Peyer's patch (tissue), 4 donors: ENCODE data around the gene TPGS1. TPM values are rescaled to one million over a fixed set of nuclear protein-coding genes. Genes with fewer than 3 reads are reported as not detected.

Source experiments
- DNase-seq, 3 donors: peaks; one replicate each; pipeline ENCODE4 v3.0.0-alpha.2; 2017 to 2019
- H3K27ac ChIP-seq, 4 donors: fragments of 200-600 bp; sonication (generic); one replicate each; pipeline ENCODE4 v1.5.1; 2016 to 2019
- H3K27me3 ChIP-seq, 2 donors: fragments of 200-600 bp; sonication (generic); one replicate each; pipeline ENCODE4 v1.5.1; 2019
- H3K36me3 ChIP-seq, 3 donors: fragments of 200-600 bp; sonication (generic); one replicate each; pipeline ENCODE4 v1.5.1; 2016 to 2019
- H3K4me1 ChIP-seq, 4 donors: fragments of 200-600 bp; sonication (generic); one replicate each; pipeline ENCODE4 v1.5.1; 2016 to 2019
- H3K4me3 ChIP-seq, 4 donors: fragments of 200-600 bp; sonication (generic); 1 replicate in 3 of 4; 2 replicates in 1 of 4; pipeline ENCODE4 v1.5.1; 2016 to 2019; ENCODE audit warnings: mild to moderate bottlenecking in 1 of 4
- H3K9me3 ChIP-seq, 4 donors: fragments of 200-600 bp; sonication (generic); one replicate each; pipeline ENCODE4 v1.5.1; 2016 to 2019; ENCODE audit warnings: mild to moderate bottlenecking in 1 of 4
- CTCF ChIP-seq, 6 experiments: fragments of 450-650 bp in 4 of 6; fragments of 200-600 bp in 2 of 6; sonication (generic) in 1 of 6; IDR thresholded peaks; one replicate each; pipeline ENCODE4 v1.5.1; 2017 to 2019; ENCODE audit warnings: antibody characterized with exemption in 6 of 6, mild to moderate bottlenecking in 3 of 6, moderate library complexity in 1 of 6
- POLR2A ChIP-seq, 2 donors: fragments of 450-650 bp; IDR thresholded peaks; one replicate each; pipeline ENCODE4 v1.5.1; 2017; ENCODE audit warnings: antibody characterized with exemption in 2 of 2, mild to moderate bottlenecking in 2 of 2, moderate library complexity in 2 of 2
- total RNA-seq, 4 donors: library from RNA; depleted of rRNA; stranded (reverse); fragments of >200 nt; gene quantifications; one replicate each; pipeline ENCODE4 v1.1.0, GENCODE V29; 2016

TPGS1 gene
- total RNA-seq, 4 donors from 2014 or later, result 11.6 to 35.7 (median 24.2) TPM

- Histone ChIP-seq H3K4me3 (no peak overlapping the region), H3K36me3 (no peaks in the 10 kb centered on the region), H3K27ac (peak overlapping the region in 2 of 4 donors; percentile 46 to 49), H3K4me1 (peaks cover 0 to 19% (median 0%) of the 10 kb centered on the region in 4 donors), H3K9me3 (no peaks in the 10 kb centered on the region), H3K27me3 (no peaks in the 10 kb centered on the region)
- TF ChIP-seq POLR2A (IDR thresholded peaks at IDR 0.05) (no peak), CTCF (IDR thresholded peaks at IDR 0.05) (no peak)
- no peak for DNase-seq
Measured at GRCh38 chr19:558770-559439, 51.6 kb downstream of the TPGS1 start.

- no peaks in the 10 kb centered on the region for H3K36me3 ChIP-seq
- H3K4me3 ChIP-seq, result no peak overlapping the region
- H3K9me3 ChIP-seq, result no peaks in the 10 kb centered on the region
- TF ChIP-seq CTCF (IDR thresholded peaks at IDR 0.05) (no peak), POLR2A (IDR thresholded peaks at IDR 0.05) (no peak)
- peaks cover 0 to 19% (median 0%) of the 10 kb centered on the region in 4 donors for H3K4me1 ChIP-seq
- no peak for DNase-seq
- no peak overlapping the region for H3K27ac ChIP-seq
- no peaks in the 10 kb centered on the region for H3K27me3 ChIP-seq
Measured at GRCh38 chr19:560121-560520, 52.8 kb downstream of the TPGS1 start.

- no peak overlapping the region for H3K4me3 ChIP-seq
- no peaks in the 10 kb centered on the region for H3K9me3 ChIP-seq
- no peaks in the 10 kb centered on the region for H3K36me3 ChIP-seq
- peaks cover 0 to 7% (median 0%) of the 10 kb centered on the region in 4 donors for H3K4me1 ChIP-seq
- TF ChIP-seq POLR2A (IDR thresholded peaks at IDR 0.05) (no peak), CTCF (IDR thresholded peaks at IDR 0.05) (no peak)
- H3K27ac ChIP-seq, result peak overlapping the region in 1 of 4 donors; percentile 39
- no peak for DNase-seq
- H3K27me3 ChIP-seq, result no peaks in the 10 kb centered on the region
Measured at GRCh38 chr19:566403-566802, 59.1 kb downstream of the TPGS1 start.

- peaks cover 0 to 10% (median 0%) of the 10 kb centered on the region in 4 donors for H3K4me1 ChIP-seq
- no peaks in the 10 kb centered on the region for H3K36me3 ChIP-seq
- TF ChIP-seq CTCF (IDR thresholded peaks at IDR 0.05) (no peak), POLR2A (IDR thresholded peaks at IDR 0.05) (no peak)
- H3K4me3 ChIP-seq, result no peak overlapping the region
- peak overlapping the region in 1 of 4 donors; percentile 39 for H3K27ac ChIP-seq
- no peaks in the 10 kb centered on the region for H3K27me3 ChIP-seq
- H3K9me3 ChIP-seq, result no peaks in the 10 kb centered on the region
- no peak for DNase-seq
Measured at GRCh38 chr19:566844-567243, 59.5 kb downstream of the TPGS1 start.

- no peaks in the 10 kb centered on the region for H3K36me3 ChIP-seq
- DNase-seq, result no peak
- no peaks in the 10 kb centered on the region for H3K27me3 ChIP-seq
- peaks cover 0 to 10% (median 0%) of the 10 kb centered on the region in 4 donors for H3K4me1 ChIP-seq
- no peaks in the 10 kb centered on the region for H3K9me3 ChIP-seq
- TF ChIP-seq CTCF (IDR thresholded peaks at IDR 0.05) (no peak), POLR2A (IDR thresholded peaks at IDR 0.05) (no peak)
- H3K4me3 ChIP-seq, result no peak overlapping the region
- no peak overlapping the region for H3K27ac ChIP-seq
Measured at GRCh38 chr19:567296-567900, 60.1 kb downstream of the TPGS1 start.

Other genes with a start within 250 kb of the TPGS1 start
- gene PLPP2, start 216.1 kb upstream of the TPGS1 start, total RNA-seq, result 100 to 1,000 TPM in 3 of 4 donors, 10 to 100 TPM in 1; 42.1 to 260 (median 188) TPM
- gene MIER2, start 162.7 kb upstream of the TPGS1 start, total RNA-seq, result 10 to 100 TPM in 3 of 4 donors, 1 to 10 TPM in 1; 6.0 to 27.3 (median 20.9) TPM
- under 1 TPM in 2 of 4 donors, not detected in 2; 0.47 to 0.80 TPM for gene C2CD4C, start 98.3 kb upstream of the TPGS1 start, total RNA-seq
- gene SHC2, start 46.5 kb upstream of the TPGS1 start, total RNA-seq, result 10 to 100 TPM in 3 of 4 donors, 1 to 10 TPM in 1; 9.5 to 33.0 (median 18.3) TPM
- gene MADCAM1, start 11.0 kb upstream of the TPGS1 start, total RNA-seq, result 10 to 100 TPM in 1 of 4 donors, 1 to 10 TPM in 3; 1.4 to 25.6 (median 5.1) TPM
- gene CDC34, start 24.3 kb downstream of the TPGS1 start, total RNA-seq, result 10 to 100 TPM; 65.6 to 91.1 (median 75.2) TPM
- 1 to 10 TPM in 2 of 4 donors, not detected in 2; 2.8 to 4.0 TPM for gene GZMM, start 36.6 kb downstream of the TPGS1 start, total RNA-seq
- gene BSG, start 65.1 kb downstream of the TPGS1 start, total RNA-seq, result 100 to 1,000 TPM; 149 to 501 (median 469) TPM
- gene HCN2, start 82.4 kb downstream of the TPGS1 start, total RNA-seq, result not detected
- 100 to 1,000 TPM in 1 of 4 donors, 10 to 100 TPM in 3; 33.8 to 119 (median 70.5) TPM for gene POLRMT, start 126.0 kb downstream of the TPGS1 start, total RNA-seq
- gene FGF22, start 132.4 kb downstream of the TPGS1 start, total RNA-seq, result not detected
- 100 to 1,000 TPM in 3 of 4 donors, 10 to 100 TPM in 1; 83.3 to 119 (median 115) TPM for gene RNF126, start 155.7 kb downstream of the TPGS1 start, total RNA-seq
- gene FSTL3, start 168.9 kb downstream of the TPGS1 start, total RNA-seq, result 10 to 100 TPM; 13.8 to 94.9 (median 34.9) TPM
- not detected for gene PRSS57, start 188.0 kb downstream of the TPGS1 start, total RNA-seq
- 10 to 100 TPM in 3 of 4 donors, 1 to 10 TPM in 1; 7.5 to 33.8 (median 21.6) TPM for gene PALM, start 201.4 kb downstream of the TPGS1 start, total RNA-seq
- 100 to 1,000 TPM; 116 to 828 (median 637) TPM for gene MISP, start 243.6 kb downstream of the TPGS1 start, total RNA-seq